Stimulated activated CD8-positive, alpha-beta memory T cell treated with anti-CD3 and anti-CD28 coated beads, Interleukin-4, amount 100 ng/mL, for 4 hours (primary cell): Measurements from ENCODE around the gene RGS14.

Experiments
- DNase-seq, 2 donors: peaks; one replicate each; pipeline ENCODE4 v3.0.0-alpha.2; 2020; ENCODE audit warnings: low read depth in 2 of 2, low spot score in 1 of 2

The RGS14 gene

GRCh38 chr5:177357459-177358351, at the start of gene RGS14:
Gene RGS14 (plus strand): TSS chr5:177357924. CDS start chr5:177358025, 101 bp downstream.
- peak in 1 of 2 donors; percentile 56 for DNase-seq

DNA sequence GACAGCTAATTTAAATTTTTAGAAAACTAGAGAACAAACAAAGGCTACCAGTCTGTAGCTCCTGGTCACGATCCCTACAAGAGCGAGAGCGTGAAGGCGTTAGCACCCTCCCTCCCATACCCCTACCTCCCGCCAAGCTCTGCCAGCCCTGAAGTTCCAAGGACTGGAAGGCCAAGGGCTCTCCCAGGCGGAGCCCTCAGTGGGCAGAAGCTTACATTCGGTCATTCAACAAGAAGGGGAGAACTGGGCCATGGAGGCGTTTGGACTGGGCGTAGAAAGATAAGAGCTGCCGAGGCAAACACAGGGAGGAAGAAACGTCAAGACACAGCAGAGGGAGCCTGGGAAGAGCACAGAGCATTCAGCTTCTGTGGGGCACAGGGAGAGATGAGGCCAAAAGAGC, 49.0 kb upstream of the RGS14 start:
- no peak for DNase-seq

- peak in 1 of 2 donors; percentile 37 for DNase-seq
These were observed 48.2 kb upstream of the RGS14 start for GRCh38 chr5:177309351-177310191.

- DNase-seq, result no peak
These were observed 47.4 kb upstream of the RGS14 start for GRCh38 chr5:177310332-177310731.

GRCh38 chr5:177310757-177311391, 46.9 kb upstream of the RGS14 start:
- DNase-seq, result no peak

- DNase-seq, result no peak
These were observed 46.4 kb upstream of the RGS14 start for GRCh38 chr5:177311392-177311722.

DNA sequence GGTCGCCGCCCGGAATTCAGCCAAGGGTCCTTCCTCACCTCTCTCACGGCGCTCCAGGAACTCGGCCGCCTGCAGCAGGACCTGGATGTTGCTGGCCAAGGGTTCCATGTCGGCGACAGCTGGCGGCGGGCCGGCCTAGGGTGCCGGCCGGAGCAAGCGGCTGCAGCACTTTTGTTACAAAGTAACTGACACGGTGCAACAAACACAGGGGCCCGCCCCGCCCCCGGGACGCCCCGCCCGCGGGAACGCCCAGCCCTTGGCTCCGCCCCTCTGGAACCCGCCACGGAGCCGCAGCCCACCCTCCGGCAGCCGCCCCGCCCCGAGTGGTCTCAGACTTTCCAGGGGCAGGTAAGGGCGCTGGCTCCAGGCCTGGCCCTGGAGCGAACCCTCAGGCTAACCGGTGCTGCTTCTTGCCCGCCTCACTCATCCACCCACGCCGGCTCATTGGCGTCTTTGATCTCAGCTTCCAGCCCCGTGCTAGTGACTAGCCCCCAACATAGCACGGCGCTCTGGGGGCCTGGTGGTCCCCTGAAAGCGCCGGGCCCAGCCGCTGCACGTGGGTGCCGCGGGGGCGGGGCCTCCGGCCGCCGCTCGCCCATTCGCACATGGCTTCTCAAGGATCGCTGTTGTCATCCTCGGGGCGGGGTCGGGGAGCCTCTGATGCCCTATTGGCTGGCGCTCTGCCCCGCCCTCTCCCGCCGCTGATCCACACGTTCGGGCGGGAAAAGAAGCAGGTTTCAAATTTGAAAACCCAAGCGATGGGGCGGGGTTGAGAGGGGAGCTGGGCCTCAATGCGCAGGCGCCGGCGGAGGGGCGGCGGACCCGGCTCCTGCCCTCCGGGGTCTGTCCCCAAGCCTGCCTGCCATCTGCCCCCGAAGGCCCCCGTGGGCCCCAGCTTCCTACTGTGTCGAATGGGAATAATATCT, 45.7 kb upstream of the RGS14 start, which contains the start of gene MXD3:
TSS of gene MXD3 (minus strand) at position 176 of the 926 bp plus-strand sequence. CDS start at position 108, 68 bp downstream.
- peak; percentile 84 to 90 for DNase-seq

- no peak for DNase-seq
These were observed 45.0 kb upstream of the RGS14 start for GRCh38 chr5:177312649-177313181.

DNA sequence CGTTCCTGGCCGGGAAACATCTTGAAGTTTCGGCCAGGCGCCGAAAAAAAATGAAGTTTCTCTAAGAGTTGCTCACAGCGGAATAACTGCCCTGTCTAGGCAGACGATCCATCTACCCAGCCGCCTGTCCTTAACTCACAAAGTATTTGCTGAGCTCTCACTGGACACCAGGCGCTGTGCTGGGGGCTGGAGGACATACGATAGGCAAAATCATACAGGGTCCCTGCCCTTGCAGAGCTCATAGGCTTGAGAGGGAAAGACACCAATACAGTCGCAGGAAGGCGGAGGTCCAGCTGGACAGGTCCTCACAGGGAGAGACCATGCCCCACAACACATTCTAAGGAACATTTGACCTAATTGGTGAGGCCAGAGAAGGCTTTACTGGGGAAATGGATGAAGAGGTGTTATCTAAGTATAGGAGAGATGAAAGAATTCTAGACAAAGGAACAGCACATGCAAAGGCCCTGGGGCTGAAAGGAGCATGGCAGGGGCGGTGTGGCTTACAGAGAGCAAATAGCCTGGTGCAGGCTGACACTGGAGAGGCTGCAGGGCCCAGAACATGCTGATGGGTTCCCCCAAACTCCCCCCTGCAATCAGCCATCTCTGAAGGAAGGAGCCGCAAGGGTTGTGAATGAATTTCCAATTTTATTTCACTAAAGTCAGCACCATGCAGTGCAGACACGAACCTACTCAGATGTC, 44.0 kb upstream of the RGS14 start:
- no peak for DNase-seq

- DNase-seq, result no peak
These were observed 43.1 kb upstream of the RGS14 start for GRCh38 chr5:177314376-177315342.

- DNase-seq, result no peak
These were observed 42.3 kb upstream of the RGS14 start for GRCh38 chr5:177315411-177315810.

GRCh38 chr5:177316005-177316404, 41.7 kb upstream of the RGS14 start:
- DNase-seq, result no peak

DNA sequence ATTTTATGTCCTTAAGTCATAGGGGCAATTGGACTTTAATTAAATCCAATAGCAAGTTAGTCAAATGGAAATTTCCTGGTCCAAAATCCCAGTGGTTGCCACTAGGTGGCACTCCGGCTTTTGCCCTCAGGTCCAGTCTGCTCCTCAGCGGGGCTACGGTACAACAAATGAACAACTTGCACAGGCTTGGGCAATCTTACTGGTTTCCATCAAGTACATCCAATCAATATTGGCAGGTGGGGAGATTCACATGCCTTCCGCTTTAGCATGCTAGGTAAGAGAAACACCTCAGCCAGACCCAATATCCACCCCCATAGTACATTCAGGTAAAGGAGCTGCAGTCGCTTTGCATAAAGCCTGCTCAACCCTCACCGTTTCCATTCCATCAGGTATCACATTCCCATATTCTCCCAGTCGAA, 39.8 kb upstream of the RGS14 start:
- DNase-seq, result peak; percentile 51 to 55

DNA sequence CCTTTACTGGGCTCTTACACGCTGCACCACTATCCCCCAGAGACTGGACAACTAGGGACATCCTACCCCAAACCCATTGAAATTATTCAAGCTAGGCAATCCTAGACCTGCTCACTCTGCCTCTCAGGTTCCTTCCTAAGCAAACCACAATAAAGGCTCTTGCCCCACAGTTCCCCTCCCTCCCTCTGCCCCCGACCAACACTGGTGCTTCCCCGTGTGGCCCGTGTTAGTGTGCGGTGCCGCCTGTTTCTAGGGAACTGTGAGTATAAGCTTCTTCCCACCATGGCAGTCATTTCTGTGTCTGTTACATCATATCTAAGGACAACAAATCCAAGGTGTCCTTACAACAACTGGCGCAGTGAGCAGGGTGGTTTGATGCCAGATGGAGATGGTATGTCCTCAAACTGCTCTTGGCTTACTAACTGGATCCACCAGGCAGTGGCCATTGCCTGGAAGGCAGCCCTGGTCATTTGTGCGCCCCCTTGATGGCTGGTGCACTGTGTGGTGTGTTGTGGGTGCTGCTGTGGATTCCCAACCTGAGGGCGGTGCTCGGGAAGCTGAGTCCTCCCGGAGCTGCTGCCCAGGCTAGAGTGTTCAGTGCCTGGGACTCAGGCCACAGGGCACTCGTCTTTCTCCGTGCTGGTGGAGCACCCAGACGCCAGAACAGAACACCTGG, 37.7 kb upstream of the RGS14 start:
- DNase-seq, result no peak

DNA sequence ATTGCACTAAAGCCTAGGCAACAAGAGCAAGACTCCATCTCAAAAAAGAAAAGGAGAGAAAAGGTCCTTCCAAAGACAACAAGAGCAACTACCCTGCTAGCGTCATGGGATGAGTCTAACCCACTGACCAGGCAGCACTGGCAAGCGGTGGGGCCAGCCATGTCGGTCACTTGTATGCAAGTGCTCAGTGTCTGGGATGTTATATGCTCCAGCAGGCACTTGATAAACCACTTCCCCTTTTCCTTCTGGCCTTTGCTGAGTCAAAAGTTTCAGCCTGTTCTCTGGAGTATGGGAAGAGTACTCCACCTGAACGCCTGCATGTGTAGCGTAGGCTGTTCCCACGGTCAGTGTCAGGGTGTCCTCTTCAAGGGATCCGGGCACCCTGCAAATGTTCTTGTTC, 36.8 kb upstream of the RGS14 start:
- no peak for DNase-seq

- no peak for DNase-seq
These were observed 31.8 kb upstream of the RGS14 start for GRCh38 chr5:177325868-177326381.
